Astrocyte (in vitro differentiated cells and primary cell): ENCODE measurements around the gene RNF166. TPM values are rescaled to one million over a fixed set of nuclear protein-coding genes. Genes with fewer than 3 reads are reported as not detected.

Experiments
- DNase-seq: peaks from one replicate; pipeline ENCODE4 v3.0.0-alpha.2; 2010; ENCODE audit warnings: low read depth
- FAIRE-seq: peaks from 2 replicates; lab custom pipeline; 2011; peaks lifted over from hg19 to GRCh38; lab: Jason Lieb, UNC
- H2AFZ ChIP-seq: 2 replicates; pipeline ENCODE4 v1.6.0; 2012; ENCODE audit warnings: low read depth, low read length, inconsistent platforms
- H3K27ac ChIP-seq: 2 replicates; pipeline ENCODE4 v1.5.1; 2011; ENCODE audit warnings: low read depth, low read length, inconsistent platforms
- H3K27me3 ChIP-seq: 2 replicates; pipeline ENCODE4 v1.6.0; 2011; ENCODE audit warnings: low read length, inconsistent platforms; ENCODE audit not compliant: insufficient read depth
- H3K36me3 ChIP-seq: 2 replicates; pipeline ENCODE4 v1.5.1; 2011; ENCODE audit warnings: low read length, inconsistent platforms; ENCODE audit not compliant: insufficient read depth
- H3K4me1 ChIP-seq: 2 replicates; pipeline ENCODE4 v1.5.1; 2011; ENCODE audit warnings: low read length, inconsistent platforms; ENCODE audit not compliant: insufficient read depth
- H3K4me2 ChIP-seq: 2 replicates; pipeline ENCODE4 v1.6.0; 2012; ENCODE audit warnings: low read length, inconsistent platforms
- H3K4me3 ChIP-seq: 2 replicates; pipeline ENCODE4 v1.5.1; 2011; ENCODE audit warnings: low read depth, mild to moderate bottlenecking, low read length, inconsistent platforms; ENCODE audit not compliant: insufficient read depth
- H3K79me2 ChIP-seq: 2 replicates; pipeline ENCODE4 v1.6.0; 2012; ENCODE audit warnings: mild to moderate bottlenecking, low read length, inconsistent platforms; ENCODE audit not compliant: insufficient read depth
- H3K9ac ChIP-seq: 2 replicates; pipeline ENCODE4 v1.6.0; 2012; ENCODE audit warnings: mild to moderate bottlenecking, low read length, inconsistent platforms
- H3K9me3 ChIP-seq: 2 replicates; pipeline ENCODE4 v1.5.1; 2012; ENCODE audit warnings: low read depth, mild to moderate bottlenecking, low read length, inconsistent platforms; ENCODE audit not compliant: insufficient read depth
- H4K20me1 ChIP-seq: 2 replicates; pipeline ENCODE4 v1.6.0; 2012; ENCODE audit warnings: low read length, inconsistent platforms; ENCODE audit not compliant: insufficient read depth
- H3K27ac Mint-ChIP-seq: one replicate; pipeline ENCODE4 v1.8.0; 2021; ENCODE audit warnings: mild to moderate bottlenecking, mixed read lengths; ENCODE audit not compliant: unreplicated experiment
- H3K27me3 Mint-ChIP-seq: one replicate; pipeline ENCODE4 v1.8.0; 2021; ENCODE audit warnings: low read depth, mixed read lengths; ENCODE audit not compliant: unreplicated experiment
- H3K36me3 Mint-ChIP-seq: one replicate; pipeline ENCODE4 v1.8.0; 2021; ENCODE audit warnings: low read depth, mixed read lengths; ENCODE audit not compliant: unreplicated experiment
- H3K4me1 Mint-ChIP-seq: one replicate; pipeline ENCODE4 v1.8.0; 2021; ENCODE audit warnings: low read depth, mixed read lengths; ENCODE audit not compliant: unreplicated experiment
- H3K4me3 Mint-ChIP-seq: one replicate; pipeline ENCODE4 v1.8.0; 2021; ENCODE audit warnings: mild to moderate bottlenecking, moderate library complexity, mixed read lengths; ENCODE audit not compliant: unreplicated experiment
- H3K9me3 Mint-ChIP-seq: one replicate; pipeline ENCODE4 v1.8.0; 2021; ENCODE audit warnings: mild to moderate bottlenecking, mixed read lengths; ENCODE audit not compliant: unreplicated experiment
- EZH2 ChIP-seq: IDR thresholded peaks from 2 replicates; pipeline ENCODE4 v1.6.1; 2012; ENCODE audit warnings: mild to moderate bottlenecking, low read length, inconsistent platforms; ENCODE audit not compliant: insufficient read depth
- total RNA-seq: library from RNA; stranded (reverse); gene quantifications from 2 replicates; pipeline ENCODE4 v1.2.1, GENCODE V29; 2021
- TF ChIP-seq, protein P1 (sequence below): IDR thresholded peaks from 2 replicates; pipeline ENCODE4 v1.5.1; 2011; ENCODE audit warnings: low read depth, mild to moderate bottlenecking, inconsistent platforms, low read length, moderate library complexity; ENCODE audit not compliant: insufficient read depth

RNF166 gene
- total RNA-seq, 1 donor from 2014 or later = 15.4 TPM

- H3K27ac Mint-ChIP-seq = no peak overlapping the region
- TF ChIP-seq, protein P1, sequence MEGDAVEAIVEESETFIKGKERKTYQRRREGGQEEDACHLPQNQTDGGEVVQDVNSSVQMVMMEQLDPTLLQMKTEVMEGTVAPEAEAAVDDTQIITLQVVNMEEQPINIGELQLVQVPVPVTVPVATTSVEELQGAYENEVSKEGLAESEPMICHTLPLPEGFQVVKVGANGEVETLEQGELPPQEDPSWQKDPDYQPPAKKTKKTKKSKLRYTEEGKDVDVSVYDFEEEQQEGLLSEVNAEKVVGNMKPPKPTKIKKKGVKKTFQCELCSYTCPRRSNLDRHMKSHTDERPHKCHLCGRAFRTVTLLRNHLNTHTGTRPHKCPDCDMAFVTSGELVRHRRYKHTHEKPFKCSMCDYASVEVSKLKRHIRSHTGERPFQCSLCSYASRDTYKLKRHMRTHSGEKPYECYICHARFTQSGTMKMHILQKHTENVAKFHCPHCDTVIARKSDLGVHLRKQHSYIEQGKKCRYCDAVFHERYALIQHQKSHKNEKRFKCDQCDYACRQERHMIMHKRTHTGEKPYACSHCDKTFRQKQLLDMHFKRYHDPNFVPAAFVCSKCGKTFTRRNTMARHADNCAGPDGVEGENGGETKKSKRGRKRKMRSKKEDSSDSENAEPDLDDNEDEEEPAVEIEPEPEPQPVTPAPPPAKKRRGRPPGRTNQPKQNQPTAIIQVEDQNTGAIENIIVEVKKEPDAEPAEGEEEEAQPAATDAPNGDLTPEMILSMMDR = no peak
- TF ChIP-seq EZH2 = no peak
Observed at GRCh38 chr16:88653596-88654362, 52.4 kb downstream of the RNF166 start.

GRCh38 chr16:88653101-88653500, 53.1 kb downstream of the RNF166 start:
- H3K36me3 ChIP-seq = no peaks in the 10 kb centered on the region
- Mint-ChIP-seq H3K4me1 (peaks cover 4% of the 10 kb centered on the region), H3K36me3 (peaks cover 2% of the 10 kb centered on the region), H3K4me3 (no peak overlapping the region), H3K27ac (no peak overlapping the region), H3K27me3 (no peaks in the 10 kb centered on the region), H3K9me3 (no peaks in the 10 kb centered on the region)
- no peaks in the 10 kb centered on the region for H3K27me3 ChIP-seq
- H3K9me3 ChIP-seq = no peaks in the 10 kb centered on the region
- H3K4me3 ChIP-seq = no peak overlapping the region
- no peak overlapping the region for H3K9ac ChIP-seq
- H4K20me1 ChIP-seq = peaks cover 41% of the 10 kb centered on the region
- H3K4me2 ChIP-seq = no peak overlapping the region
- no peak overlapping the region for H3K27ac ChIP-seq
- peaks cover 12% of the 10 kb centered on the region for H3K4me1 ChIP-seq
- no peak overlapping the region for H2AFZ ChIP-seq
- no peak for DNase-seq
- no peak for FAIRE-seq
- no peaks in the 10 kb centered on the region for H3K79me2 ChIP-seq
- TF ChIP-seq EZH2 = no peak
- TF ChIP-seq, protein P1 = no peak

More at GRCh38 chr16:88653596-88654362, 52.4 kb downstream of the RNF166 start:
- H3K27me3 Mint-ChIP-seq = no peaks in the 10 kb centered on the region
- no peak overlapping the region for H3K4me3 Mint-ChIP-seq
- H3K36me3 ChIP-seq = no peaks in the 10 kb centered on the region
- no peak overlapping the region for H3K4me2 ChIP-seq
- peaks cover under 1% of the 10 kb centered on the region for H3K79me2 ChIP-seq
- H3K27ac ChIP-seq = no peak overlapping the region
- peaks cover 43% of the 10 kb centered on the region for H4K20me1 ChIP-seq
- no peaks in the 10 kb centered on the region for H3K9me3 ChIP-seq
- H3K9ac ChIP-seq = no peak overlapping the region
- peaks cover 2% of the 10 kb centered on the region for H3K36me3 Mint-ChIP-seq
- H3K4me1 Mint-ChIP-seq = peaks cover 4% of the 10 kb centered on the region
- no peaks in the 10 kb centered on the region for H3K27me3 ChIP-seq
- H3K4me3 ChIP-seq = no peak overlapping the region
- H2AFZ ChIP-seq = no peak overlapping the region
- H3K4me1 ChIP-seq = peaks cover 12% of the 10 kb centered on the region
- H3K9me3 Mint-ChIP-seq = no peaks in the 10 kb centered on the region
- FAIRE-seq (no peak), DNase-seq (no peak)

DNA sequence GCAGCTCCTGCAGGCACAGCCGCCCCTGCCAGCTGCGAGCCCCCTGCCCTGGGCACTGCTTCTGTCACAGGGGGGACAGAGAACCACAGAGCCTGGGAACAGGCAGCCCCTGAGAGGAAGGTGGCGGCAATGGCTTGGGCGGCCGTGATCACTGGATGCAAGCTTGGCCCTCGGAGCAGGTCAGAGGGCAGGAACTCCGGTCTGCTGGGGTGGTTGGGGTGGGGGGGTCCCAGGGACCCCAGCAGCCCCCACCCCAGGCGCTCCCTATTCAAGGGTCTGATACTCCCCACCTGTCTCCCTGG, 53.5 kb downstream of the RNF166 start:
- no peak overlapping the region for H2AFZ ChIP-seq
- no peaks in the 10 kb centered on the region for H3K9me3 ChIP-seq
- H3K27ac ChIP-seq = no peak overlapping the region
- H3K36me3 ChIP-seq = no peaks in the 10 kb centered on the region
- no peak overlapping the region for H3K4me2 ChIP-seq
- H3K79me2 ChIP-seq = no peaks in the 10 kb centered on the region
- peaks cover 37% of the 10 kb centered on the region for H4K20me1 ChIP-seq
- Mint-ChIP-seq H3K9me3 (no peaks in the 10 kb centered on the region), H3K27me3 (no peaks in the 10 kb centered on the region), H3K4me1 (peaks cover 4% of the 10 kb centered on the region), H3K4me3 (no peak overlapping the region), H3K27ac (no peak overlapping the region), H3K36me3 (peaks cover 2% of the 10 kb centered on the region)
- TF ChIP-seq EZH2 = no peak
- TF ChIP-seq, protein P1 = no peak
- H3K27me3 ChIP-seq = no peaks in the 10 kb centered on the region
- peaks cover 12% of the 10 kb centered on the region for H3K4me1 ChIP-seq
- H3K4me3 ChIP-seq = no peak overlapping the region
- no peak overlapping the region for H3K9ac ChIP-seq
- no peak for FAIRE-seq
- no peak for DNase-seq
